Ishikawa (cell line): ENCODE data around the gene TMEM178B.

Experiments
- EP300 ChIP-seq: IDR thresholded peaks from 2 replicates; pipeline ENCODE4 v1.6.1; 2012; ENCODE audit warnings: borderline replicate concordance
- FOXM1 ChIP-seq: IDR thresholded peaks from 2 replicates; pipeline ENCODE4 v1.6.1; 2012; ENCODE audit warnings: low read depth, borderline replicate concordance
- NFIC ChIP-seq: IDR thresholded peaks from 2 replicates; pipeline ENCODE4 v1.6.1; 2012
- RAD21 ChIP-seq: IDR thresholded peaks from 2 replicates; pipeline ENCODE4 v1.6.1; 2012; ENCODE audit warnings: low read depth
- TAF1 ChIP-seq: IDR thresholded peaks from 2 replicates; pipeline ENCODE4 v1.6.1; 2012; ENCODE audit warnings: low read depth, mild to moderate bottlenecking
- TCF12 ChIP-seq: IDR thresholded peaks from 2 replicates; pipeline ENCODE4 v1.6.1; 2012; ENCODE audit warnings: low read depth
- TF ChIP-seq, protein P1 (sequence below): IDR thresholded peaks from 2 replicates; pipeline ENCODE4 v1.6.1; 2012

DNA sequence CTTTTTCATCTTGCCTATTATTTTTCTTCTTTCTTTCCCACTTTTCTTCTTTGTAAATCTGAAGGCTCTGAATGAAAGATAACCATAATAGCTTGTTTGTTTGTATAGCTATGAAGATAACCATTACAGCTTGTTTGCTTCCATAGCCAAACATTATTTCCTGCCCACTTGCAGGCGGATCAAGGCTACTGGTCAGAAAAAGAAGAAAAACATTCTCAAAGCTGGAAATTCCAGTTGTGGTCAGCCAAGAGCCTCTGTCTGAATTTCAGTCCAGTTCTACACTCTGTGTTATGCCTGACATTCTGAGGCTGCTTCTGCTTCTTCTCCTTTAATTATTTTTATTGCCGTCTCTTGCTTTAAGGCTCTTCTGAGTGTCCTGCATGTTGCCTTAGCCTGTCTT lies 48.9 kb downstream of the TMEM178B start:
- TF ChIP-seq NFIC (no peak), TAF1 (no peak), FOXM1 (no peak), RAD21 (no peak), EP300 (no peak), TCF12 (no peak)
- TF ChIP-seq, protein P1, sequence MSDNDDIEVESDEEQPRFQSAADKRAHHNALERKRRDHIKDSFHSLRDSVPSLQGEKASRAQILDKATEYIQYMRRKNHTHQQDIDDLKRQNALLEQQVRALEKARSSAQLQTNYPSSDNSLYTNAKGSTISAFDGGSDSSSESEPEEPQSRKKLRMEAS = no peak
